GM21786 (cell line): ENCODE results near the gene HNRNPR.
A peak's percentile ranks its signal among the peaks of the same experiment; 100 is the strongest.
"Not testable (repeated sequence)": the region's sequence is repeated elsewhere in the genome, so short reads cannot be mapped to it uniquely, and the experiment has no call there.

ENCODE experiments used
- ATAC-seq: cut with Tn5 transposase; IDR thresholded peaks from one replicate; pipeline ENCODE4 v1.9.1; 2021; ENCODE audit not compliant: unreplicated experiment

Gene HNRNPR

GRCh38 chr1:23344111-23344986 lies at the start of gene HNRNPR:
Gene HNRNPR, minus strand, starts transcription at chr1:23344284. Its CDS starts 3,276 bp downstream, at chr1:23341008.
- ATAC-seq: peak; percentile 91

- ATAC-seq: no peak
These were observed 49.6 kb upstream of the HNRNPR start for GRCh38 chr1:23393706-23394105.

DNA sequence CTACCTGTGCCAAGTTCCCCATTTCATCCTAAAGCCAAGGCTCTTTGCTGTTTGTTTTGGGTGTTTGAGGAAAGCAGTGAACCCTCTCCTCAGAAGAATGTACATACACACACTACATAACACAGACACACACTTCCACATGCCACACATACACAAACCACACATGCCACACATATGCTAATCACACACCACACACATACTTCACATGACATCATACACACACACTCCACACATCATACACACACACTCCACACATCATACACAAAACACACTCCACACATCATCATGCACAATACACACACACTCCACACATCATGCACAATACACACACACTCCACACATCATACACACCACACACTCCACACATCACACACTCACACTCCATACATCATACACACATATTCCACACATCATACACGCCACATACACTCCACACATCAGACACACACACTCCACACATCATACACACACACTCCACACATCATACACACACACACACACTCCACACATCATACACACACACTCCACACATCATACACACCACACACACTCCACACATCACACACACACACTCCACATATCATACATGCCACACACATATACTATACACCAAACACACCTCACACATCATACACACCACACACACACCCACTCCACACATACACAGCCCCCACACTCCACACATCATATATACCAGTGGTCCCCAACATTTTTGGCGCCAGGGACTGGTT lies 48.2 kb upstream of the HNRNPR start:
- no peak for ATAC-seq

GRCh38 chr1:23389837-23390321 lies 45.8 kb upstream of the HNRNPR start:
- ATAC-seq: no peak

- no peak for ATAC-seq
These were observed 43.4 kb upstream of the HNRNPR start for GRCh38 chr1:23387494-23387893.

DNA sequence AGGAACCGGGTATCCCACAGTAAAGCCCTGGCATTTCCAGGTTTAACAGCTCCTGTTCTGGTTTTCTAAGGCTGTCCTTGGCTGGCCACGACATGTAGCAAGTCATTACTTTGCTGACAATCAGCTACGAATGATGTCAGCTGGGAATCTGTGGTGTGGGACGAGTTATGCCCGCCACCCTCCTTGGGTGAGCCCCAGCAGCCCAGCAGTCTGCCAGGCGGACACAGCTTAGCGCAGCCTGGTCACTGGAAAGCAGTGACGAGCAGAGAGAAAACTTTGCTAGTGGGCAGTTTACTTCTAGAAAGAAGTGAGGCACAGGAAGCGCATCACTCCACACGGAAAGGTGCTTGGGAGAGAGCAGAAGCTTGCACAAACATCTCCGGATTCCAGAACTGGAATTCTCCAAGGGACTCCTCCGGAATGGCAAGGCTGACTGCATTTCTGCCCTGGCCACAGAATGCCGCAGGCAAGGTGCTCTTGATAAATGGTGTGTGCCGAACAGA lies 41.1 kb upstream of the HNRNPR start:
- ATAC-seq: no peak

DNA sequence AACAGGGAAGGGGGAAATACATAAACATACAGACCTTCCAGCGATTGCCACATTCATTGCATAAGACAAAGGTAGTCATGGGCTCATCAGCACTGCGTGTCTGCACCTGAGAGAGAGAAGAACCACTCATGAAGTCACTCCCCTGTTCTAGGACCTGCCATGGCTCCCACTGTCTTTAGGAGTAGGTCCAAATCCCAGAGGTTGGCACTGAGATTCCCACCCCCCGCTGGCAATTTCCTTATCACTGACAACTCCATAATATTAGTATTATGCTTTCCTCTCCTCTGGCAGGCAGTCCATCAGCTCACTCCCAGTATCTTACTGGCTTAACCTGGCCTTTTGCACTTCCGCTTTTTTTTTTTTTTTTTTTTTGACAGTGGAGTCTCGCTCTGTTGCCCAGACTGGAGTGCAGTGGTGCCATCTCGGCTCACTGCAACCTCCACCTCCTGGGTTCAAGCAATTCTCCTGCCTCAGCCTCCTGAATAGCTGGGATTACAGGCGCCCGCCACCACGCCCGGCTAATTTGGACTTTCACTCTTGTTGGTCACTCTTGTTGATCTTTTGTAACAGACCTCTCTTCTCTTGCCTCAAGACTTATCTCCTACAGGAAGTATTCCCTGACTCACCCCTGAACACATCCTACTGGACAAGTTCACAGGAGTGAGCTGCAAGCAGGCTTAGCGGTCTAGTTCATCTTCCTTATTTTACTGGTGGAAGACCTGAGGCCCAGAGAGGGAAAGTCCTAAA lies 40.4 kb upstream of the HNRNPR start:
- no peak for ATAC-seq

DNA sequence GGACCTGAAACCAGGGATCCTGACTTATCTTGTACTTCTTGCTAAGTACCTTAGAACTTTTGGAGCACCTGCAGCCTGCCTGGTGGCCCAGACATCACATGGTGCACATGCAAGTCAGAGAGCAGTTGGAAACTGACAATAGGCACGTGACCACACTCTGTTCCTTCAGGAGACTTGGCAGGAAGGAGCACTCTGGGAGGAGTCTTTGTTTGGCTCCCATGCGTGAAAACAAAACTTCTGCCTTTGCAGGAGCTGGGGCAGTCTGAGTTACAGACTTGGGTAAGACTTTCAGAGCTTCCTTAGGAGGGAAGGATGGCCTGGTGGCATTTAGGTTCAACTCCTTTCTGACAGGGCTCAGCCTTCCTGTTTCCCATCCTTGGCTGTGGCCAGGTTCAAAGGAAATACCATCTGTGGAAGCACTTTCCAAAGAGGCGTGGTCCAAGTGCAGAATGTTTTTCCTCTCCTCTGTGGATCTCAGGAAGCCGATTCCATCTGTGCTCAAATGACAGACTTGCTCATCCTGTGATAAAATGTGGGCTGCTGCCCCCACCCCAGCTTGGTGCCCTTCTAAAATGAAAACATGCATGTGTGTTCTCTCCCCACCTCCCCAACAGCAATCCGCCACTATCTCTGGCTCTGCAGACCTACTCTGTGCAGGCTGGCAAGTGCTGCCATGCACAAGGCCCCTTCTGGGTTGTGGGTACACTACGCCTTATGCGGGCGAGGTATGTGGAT lies 39.7 kb upstream of the HNRNPR start:
- ATAC-seq: no peak

DNA sequence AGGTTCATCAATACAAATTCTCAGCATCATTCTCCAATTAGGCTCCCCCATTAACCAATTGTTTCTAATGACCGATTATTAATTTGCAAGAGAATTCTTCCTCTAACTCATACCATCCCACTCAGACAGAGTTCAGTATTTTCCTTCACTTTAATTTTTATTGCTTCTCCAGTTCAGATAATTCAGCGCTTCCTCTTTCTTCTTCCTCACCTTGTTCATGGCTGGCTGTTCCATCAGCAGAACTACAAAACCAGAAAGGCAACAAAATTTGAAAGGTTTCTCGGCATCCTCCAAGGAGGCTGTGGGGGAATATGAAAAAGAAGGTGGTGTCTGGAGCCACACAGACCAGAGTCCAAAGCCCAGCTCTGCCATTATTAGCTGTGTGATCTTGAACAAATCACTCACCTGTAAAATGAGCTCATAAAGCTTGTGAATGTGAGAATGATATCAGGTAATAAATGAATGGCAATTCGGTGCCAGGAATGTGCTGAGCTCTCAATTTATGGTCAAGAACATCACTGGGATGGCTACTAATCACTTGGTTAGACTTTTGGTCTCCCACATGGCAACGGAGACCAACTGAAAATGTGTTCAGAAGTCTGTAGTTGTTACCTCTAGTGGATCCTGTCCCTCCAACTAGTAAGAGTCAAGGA lies 37.3 kb upstream of the HNRNPR start:
- ATAC-seq: no peak

DNA sequence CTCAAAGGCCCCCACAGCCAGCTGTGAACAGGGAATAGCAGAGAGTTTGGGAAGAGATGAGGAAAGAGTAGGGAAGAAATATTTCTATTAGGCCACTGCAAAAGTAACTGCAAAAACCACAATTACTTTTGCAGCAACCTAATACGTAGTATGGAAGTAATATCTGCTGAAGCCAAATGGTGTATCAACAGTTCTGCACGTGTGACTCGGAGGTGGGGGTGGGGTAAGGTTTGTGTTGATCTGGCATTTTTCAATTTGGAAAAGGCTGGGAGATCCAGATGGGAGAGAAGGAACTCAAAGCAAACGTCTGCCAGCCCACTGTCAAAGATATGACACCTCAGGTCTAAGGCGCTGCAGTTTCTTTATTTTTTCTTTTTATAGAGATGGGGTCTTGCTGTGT lies 36.6 kb upstream of the HNRNPR start:
- no peak for ATAC-seq

GRCh38 chr1:23380236-23380635 lies 36.2 kb upstream of the HNRNPR start:
- not testable (repeated sequence) for ATAC-seq

DNA sequence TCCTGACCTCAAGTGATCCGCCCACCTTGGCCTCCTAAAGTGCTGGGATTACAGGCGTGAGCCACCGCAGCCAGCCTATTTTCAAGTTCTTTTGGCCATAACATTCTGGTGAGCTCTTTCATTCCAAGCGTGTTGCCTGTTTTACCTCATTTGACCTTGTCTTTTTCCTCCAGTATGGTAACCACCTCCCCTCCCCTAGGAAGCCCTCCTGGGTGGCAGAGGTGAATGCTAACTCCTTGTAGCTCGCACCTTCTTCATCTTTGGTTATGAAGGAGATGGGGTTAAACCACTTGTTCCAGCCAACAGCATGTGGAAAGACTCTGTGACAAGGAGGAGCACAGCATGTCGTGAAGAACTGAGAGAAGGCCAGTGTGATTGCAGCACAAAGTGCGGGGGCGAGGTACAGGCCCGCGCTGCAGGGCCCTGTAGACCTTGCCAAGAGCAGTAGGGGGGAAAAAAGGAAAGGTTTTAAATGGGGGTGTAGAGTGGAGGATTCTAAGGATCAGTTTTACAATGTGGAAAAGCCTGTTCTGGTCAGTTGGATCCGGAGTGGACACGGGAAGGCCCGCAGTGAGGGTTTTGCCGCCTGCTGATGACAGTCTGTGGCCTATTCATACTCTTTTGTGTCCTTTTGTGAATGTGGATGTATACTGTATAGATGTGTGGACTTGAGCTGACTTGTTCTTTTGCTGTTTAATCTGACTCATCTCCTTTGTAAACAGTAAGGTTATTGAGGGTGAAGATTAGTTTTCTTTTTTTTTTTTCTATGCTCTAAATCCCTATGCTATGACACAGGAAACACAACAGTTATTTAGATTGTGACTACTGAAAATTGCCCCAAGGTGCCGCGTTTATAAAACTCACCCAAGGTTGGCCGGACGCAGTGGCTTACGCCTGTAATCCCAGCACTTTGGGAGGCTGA lies 33.1 kb upstream of the HNRNPR start:
- no peak for ATAC-seq

DNA sequence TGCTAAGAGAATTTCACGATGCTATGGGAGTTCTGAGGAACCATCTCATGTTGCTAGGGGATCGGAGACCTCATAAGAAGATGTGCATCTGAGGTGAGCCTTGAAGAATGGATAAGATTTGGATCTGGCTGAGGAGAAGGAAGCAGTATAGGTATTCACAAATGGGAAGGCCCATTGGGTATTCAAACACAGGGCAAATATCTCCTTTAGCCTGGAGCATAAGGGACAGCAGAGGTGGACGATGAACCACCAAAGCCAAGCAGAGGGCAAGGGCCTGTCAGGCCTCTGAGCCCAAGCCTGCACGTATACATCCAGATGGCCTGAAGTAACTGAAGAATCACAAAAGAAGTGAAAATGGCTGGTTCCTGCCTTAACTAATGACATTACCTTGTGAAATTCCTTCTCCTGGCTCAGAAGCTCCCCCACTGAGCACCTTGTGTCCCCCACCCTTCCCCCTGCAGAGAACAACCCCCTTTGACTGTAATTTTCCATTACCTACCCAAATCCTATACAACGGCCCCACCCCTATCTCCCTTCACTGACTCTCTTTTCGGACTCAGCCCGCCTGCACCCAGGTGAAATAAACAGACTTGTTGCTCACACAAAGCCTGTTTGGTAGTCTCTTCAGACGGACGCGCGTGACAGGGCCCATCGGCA lies 30.1 kb upstream of the HNRNPR start:
- not testable (repeated sequence) for ATAC-seq

DNA sequence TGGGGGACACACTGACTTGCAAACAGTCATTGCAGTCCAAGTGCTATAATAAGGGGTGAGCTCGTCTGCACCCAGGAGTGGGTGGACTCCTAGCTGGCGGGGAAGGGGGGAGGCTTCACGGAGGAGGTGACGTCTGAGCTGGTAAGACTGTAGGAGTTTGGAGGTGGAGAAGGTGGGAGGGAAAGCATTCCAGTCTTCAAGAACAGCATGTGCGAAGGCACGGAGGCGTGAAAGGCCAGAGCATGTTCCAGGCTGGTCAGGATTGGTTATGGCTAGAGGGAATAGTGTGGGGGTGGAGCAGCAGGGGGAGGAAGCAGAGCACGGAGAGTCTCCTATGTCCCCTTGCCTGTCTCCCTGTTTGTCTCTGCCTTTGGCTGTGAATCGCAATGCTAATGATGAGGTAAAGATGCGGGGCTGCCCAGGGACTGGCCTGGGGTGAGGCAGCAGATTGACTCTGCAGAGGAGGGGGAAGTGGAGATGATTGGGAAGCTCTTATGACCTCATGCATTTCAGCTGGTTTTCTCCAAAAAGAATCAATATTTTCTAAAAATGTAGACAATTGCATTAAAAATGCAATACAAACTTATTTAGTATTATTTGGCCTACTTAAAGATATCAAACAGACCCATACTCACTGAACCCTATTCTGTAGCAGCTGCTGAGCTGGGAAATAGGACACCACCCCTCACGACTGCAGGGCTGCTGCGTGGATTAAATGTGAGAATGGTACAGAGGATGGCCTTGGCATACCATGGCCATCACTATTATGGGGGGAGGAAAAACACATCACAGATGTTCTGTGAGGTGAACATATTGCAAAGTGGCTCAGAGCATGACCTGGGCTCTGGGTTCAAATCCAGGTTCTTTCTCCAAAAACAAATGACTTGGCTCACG lies 28.1 kb upstream of the HNRNPR start:
- no peak for ATAC-seq

DNA sequence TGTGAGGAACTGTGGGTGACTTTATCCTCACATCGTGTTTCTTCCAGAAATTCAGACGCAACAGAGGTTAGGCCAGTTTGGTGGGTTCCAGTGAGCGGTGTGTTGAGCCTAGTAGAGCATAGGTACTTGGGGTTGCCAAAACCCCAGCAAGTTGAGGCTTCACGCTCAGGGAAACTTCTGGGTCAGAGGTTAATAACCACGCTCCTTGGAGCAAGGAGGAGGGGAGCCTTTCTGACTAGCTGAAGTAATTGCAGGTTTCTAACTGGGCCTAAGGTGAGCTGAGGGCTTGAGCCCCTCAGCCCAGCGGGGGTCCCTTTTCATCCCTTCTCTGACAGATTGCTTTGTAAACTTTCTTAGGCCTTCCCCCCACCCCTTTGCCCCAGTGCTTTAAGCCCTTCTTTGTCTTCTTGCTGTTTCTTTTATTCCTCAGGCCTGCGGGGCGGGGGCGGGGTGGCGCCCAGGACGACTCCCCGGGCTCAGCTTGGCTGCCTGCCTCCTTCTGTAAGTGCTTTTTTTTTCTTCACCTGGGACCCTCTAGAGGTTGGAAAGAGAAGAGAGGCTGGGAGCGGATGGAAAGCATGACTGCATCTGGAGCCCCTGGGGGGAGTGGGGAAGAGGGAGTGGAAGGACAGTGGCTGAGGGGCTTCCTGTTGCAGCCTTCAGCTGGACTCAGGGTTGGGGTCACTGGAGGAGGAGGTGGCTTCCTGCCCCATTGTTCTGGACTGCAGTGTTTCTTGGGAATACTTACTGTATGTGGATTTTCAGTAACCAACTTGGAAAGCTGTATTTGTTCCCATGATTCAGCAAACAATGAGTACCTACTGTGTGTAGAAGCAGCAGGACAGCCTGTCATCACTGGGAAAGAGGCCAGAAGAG lies 26.9 kb upstream of the HNRNPR start:
- ATAC-seq: no peak

- no peak for ATAC-seq
These were observed 26.2 kb upstream of the HNRNPR start for GRCh38 chr1:23370330-23370708.
